WTC11 (cell line): ENCODE data around the gene ZDHHC1. TPM values are rescaled to one million over a fixed set of nuclear protein-coding genes. Genes with fewer than 3 reads are reported as not detected.

Experiments
- ATAC-seq: fragments of 200-7000 bp; cut with Tn5 transposase; 2 replicates; pipeline ENCODE4 v1.10.0; 2021; ENCODE audit warnings: mild to moderate bottlenecking, moderate library complexity
- CTCF ChIA-PET: fragments of 300-600 bp; sonication (Branson Sonifier 250); formaldehyde crosslinking; loops from one replicate; lab custom pipeline; 2021; ENCODE audit warnings: antibody characterized with exemption; lab: Charles Lee
- POLR2A ChIA-PET: fragments of 350-600 bp; sonication (Branson Sonifier 250); formaldehyde crosslinking; loops from one replicate; lab custom pipeline; 2021; ENCODE audit warnings: antibody characterized with exemption; lab: Charles Lee
- DNase-seq: peaks from one replicate; pipeline ENCODE4 v3.0.0; 2021; ENCODE audit warnings: low spot score
- H3K27ac Mint-ChIP-seq: 2 replicates; pipeline ENCODE4 v1.8.0; 2021; ENCODE audit warnings: mixed read lengths
- H3K27me3 Mint-ChIP-seq: 2 replicates; pipeline ENCODE4 v1.8.0; 2021; ENCODE audit warnings: low read depth, mild to moderate bottlenecking, moderate library complexity, mixed read lengths
- H3K36me3 Mint-ChIP-seq: 2 replicates; pipeline ENCODE4 v1.8.0; 2021; ENCODE audit warnings: mixed read lengths
- H3K4me1 Mint-ChIP-seq: 2 replicates; pipeline ENCODE4 v1.8.0; 2022; ENCODE audit warnings: mixed read lengths
- H3K4me3 Mint-ChIP-seq: 2 replicates; pipeline ENCODE4 v1.8.0; 2021; ENCODE audit warnings: mild to moderate bottlenecking, moderate library complexity, mixed read lengths
- H3K9me3 Mint-ChIP-seq: 2 replicates; pipeline ENCODE4 v1.8.0; 2021; ENCODE audit warnings: mixed read lengths
- CREM ChIP-seq: sonication (generic); formaldehyde crosslinking; IDR thresholded peaks from 2 replicates; pipeline ENCODE4 v1.8.1; 2022; ENCODE audit warnings: mild to moderate bottlenecking, missing genetic modification reagents, moderate library complexity
- FOXJ3 ChIP-seq: sonication (generic); formaldehyde crosslinking; IDR thresholded peaks from 2 replicates; pipeline ENCODE4 v1.9.0; 2021; ENCODE audit warnings: missing genetic modification reagents, mild to moderate bottlenecking, borderline replicate concordance
- FOXP1 ChIP-seq: sonication (generic); formaldehyde crosslinking; IDR thresholded peaks from 2 replicates; pipeline ENCODE4 v1.8.0; 2022; ENCODE audit warnings: missing genetic modification reagents, mild to moderate bottlenecking, moderate library complexity, borderline replicate concordance
- JAZF1 ChIP-seq: fragments of 250-450 bp; sonication (Bioruptor Pico); IDR thresholded peaks from 2 replicates; pipeline ENCODE4 v1.9.0; 2021; ENCODE audit warnings: moderate library complexity, mild to moderate bottlenecking, inconsistent platforms
- JUN ChIP-seq: sonication (generic); formaldehyde crosslinking; IDR thresholded peaks from 2 replicates; pipeline ENCODE4 v1.8.0; 2023; ENCODE audit warnings: mild to moderate bottlenecking, missing genetic modification reagents
- OVOL2 ChIP-seq: fragments of 250-450 bp; sonication (Bioruptor Pico); IDR thresholded peaks from 2 replicates; pipeline ENCODE4 v1.9.0; 2021; ENCODE audit warnings: mild to moderate bottlenecking, borderline replicate concordance
- SMAD3 ChIP-seq: sonication (generic); formaldehyde crosslinking; IDR thresholded peaks from 2 replicates; pipeline ENCODE4 v1.8.0; 2022; ENCODE audit warnings: missing genetic modification reagents, mild to moderate bottlenecking, borderline replicate concordance
- TEAD1 ChIP-seq: sonication (generic); formaldehyde crosslinking; IDR thresholded peaks from 2 replicates; pipeline ENCODE4 v1.8.0; 2022; ENCODE audit warnings: mild to moderate bottlenecking, missing genetic modification reagents
- TEAD4 ChIP-seq: sonication (generic); formaldehyde crosslinking; IDR thresholded peaks from 2 replicates; pipeline ENCODE4 v1.8.0; 2022; ENCODE audit warnings: mild to moderate bottlenecking, missing genetic modification reagents
- ZBTB21 ChIP-seq: sonication (generic); formaldehyde crosslinking; IDR thresholded peaks from 2 replicates; pipeline ENCODE4 v1.8.1; 2023; ENCODE audit warnings: mild to moderate bottlenecking, missing genetic modification reagents, borderline replicate concordance
- ZNF121 ChIP-seq: sonication (generic); formaldehyde crosslinking; IDR thresholded peaks from 2 replicates; pipeline ENCODE4 v1.8.0; 2023; ENCODE audit warnings: missing genetic modification reagents
- ZNF138 ChIP-seq: sonication (generic); formaldehyde crosslinking; conservative IDR thresholded peaks from 2 replicates; pipeline ENCODE4 v1.8.1; 2022; ENCODE audit warnings: mild to moderate bottlenecking, moderate library complexity, missing genetic modification reagents
- ZNF317 ChIP-seq: sonication (generic); formaldehyde crosslinking; IDR thresholded peaks from 2 replicates; pipeline ENCODE4 v1.8.1; 2023; ENCODE audit warnings: low read depth, mild to moderate bottlenecking, moderate library complexity, missing genetic modification reagents, borderline replicate concordance
- ZNF671 ChIP-seq: fragments of 250-450 bp; sonication (Bioruptor Pico); IDR thresholded peaks from 2 replicates; pipeline ENCODE4 v1.8.0; 2021; ENCODE audit warnings: mild to moderate bottlenecking
- total RNA-seq: library from RNA; stranded (reverse); gene quantifications from 3 replicates; pipeline ENCODE4 v1.2.3, GENCODE V29; 2021
- TF ChIP-seq, protein P1 (sequence below): sonication (generic); formaldehyde crosslinking; IDR thresholded peaks from 2 replicates; pipeline ENCODE4 v1.8.1; 2023; ENCODE audit warnings: mild to moderate bottlenecking, missing genetic modification reagents
- TF ChIP-seq, protein P2 (sequence below): sonication (generic); formaldehyde crosslinking; IDR thresholded peaks from 2 replicates; pipeline ENCODE4 v1.8.1; 2022; ENCODE audit warnings: mild to moderate bottlenecking, missing genetic modification reagents, moderate library complexity, borderline replicate concordance
- TF ChIP-seq, protein P3 (sequence below): sonication (generic); formaldehyde crosslinking; IDR thresholded peaks from 2 replicates; pipeline ENCODE4 v1.8.1; 2023; ENCODE audit warnings: mild to moderate bottlenecking, moderate library complexity, missing genetic modification reagents
- TF ChIP-seq, protein P4 (sequence below): sonication (generic); formaldehyde crosslinking; IDR thresholded peaks from 2 replicates; pipeline ENCODE4 v1.8.0; 2022; ENCODE audit warnings: mild to moderate bottlenecking, missing genetic modification reagents
- TF ChIP-seq, protein P5 (sequence below): sonication (generic); formaldehyde crosslinking; IDR thresholded peaks from 2 replicates; pipeline ENCODE4 v1.8.1; 2023; ENCODE audit warnings: mild to moderate bottlenecking, missing genetic modification reagents, moderate library complexity

The ZDHHC1 gene
- total RNA-seq, 1 experiment from 2014 or later, result 4.2 TPM

DNA sequence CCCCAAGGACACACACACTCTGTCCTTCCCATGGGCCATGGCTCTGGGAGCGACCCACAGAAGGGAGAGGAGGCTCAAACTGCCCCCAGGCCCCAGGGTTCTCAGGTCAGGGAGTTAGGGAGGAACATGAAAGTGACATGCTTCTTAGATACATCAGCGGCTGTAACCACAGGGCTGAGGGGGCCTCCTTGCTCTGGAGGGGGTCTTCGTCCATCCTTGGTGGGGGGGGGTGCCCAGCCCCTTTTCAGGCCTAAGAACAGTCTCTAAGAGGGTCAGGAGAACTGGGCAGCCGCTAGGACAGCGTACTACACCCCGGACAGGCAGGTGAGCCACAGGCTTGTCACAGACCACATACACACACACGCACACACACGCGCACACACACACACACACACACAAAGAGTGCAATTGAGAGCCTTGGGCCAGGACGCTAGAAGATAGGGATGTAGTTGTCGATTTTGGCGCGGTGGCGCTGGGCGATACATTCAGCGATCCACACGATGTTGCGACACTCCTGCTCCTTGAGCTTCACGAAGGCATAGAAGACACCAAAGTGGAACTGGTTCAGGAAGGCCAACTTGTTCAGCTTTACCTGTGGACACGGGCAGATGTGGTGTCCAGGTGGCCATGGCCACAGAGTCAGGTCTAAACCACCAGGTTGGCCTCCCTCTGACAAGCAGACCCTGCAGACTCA is 22.0 kb upstream of the ZDHHC1 start:
- ATAC-seq, result no peak
- CTCF ChIA-PET, result interaction anchor here (1.3 to 1.8 kb wide), 2 partner anchors 39 to 477 kb away, joined by 3 to 7 read pairs; partner anchors contain the start of gene CES3
- H3K9me3 Mint-ChIP-seq, result no peaks in the 10 kb centered on the region
- POLR2A ChIA-PET, result no interaction called here
- H3K27ac Mint-ChIP-seq, result no peak overlapping the region
- TF ChIP-seq ZNF317 (CRISPR knock-in tag) (no peak), SMAD3 (CRISPR knock-in tag) (no peak), FOXP1 (CRISPR knock-in tag) (no peak), ZNF121 (CRISPR knock-in tag) (no peak), ZBTB21 (CRISPR knock-in tag) (no peak), CREM (CRISPR knock-in tag) (no peak), ZNF671 (CRISPR knock-in tag) (no peak), JAZF1 (CRISPR knock-in tag) (no peak), JUN (CRISPR knock-in tag) (no peak), ZNF138 (CRISPR knock-in tag) (no peak), TEAD1 (CRISPR knock-in tag) (no peak), FOXJ3 (CRISPR knock-in tag) (no peak)
- TF ChIP-seq, protein P1, sequence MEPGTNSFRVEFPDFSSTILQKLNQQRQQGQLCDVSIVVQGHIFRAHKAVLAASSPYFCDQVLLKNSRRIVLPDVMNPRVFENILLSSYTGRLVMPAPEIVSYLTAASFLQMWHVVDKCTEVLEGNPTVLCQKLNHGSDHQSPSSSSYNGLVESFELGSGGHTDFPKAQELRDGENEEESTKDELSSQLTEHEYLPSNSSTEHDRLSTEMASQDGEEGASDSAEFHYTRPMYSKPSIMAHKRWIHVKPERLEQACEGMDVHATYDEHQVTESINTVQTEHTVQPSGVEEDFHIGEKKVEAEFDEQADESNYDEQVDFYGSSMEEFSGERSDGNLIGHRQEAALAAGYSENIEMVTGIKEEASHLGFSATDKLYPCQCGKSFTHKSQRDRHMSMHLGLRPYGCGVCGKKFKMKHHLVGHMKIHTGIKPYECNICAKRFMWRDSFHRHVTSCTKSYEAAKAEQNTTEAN, result no peak
- TF ChIP-seq, protein P2, sequence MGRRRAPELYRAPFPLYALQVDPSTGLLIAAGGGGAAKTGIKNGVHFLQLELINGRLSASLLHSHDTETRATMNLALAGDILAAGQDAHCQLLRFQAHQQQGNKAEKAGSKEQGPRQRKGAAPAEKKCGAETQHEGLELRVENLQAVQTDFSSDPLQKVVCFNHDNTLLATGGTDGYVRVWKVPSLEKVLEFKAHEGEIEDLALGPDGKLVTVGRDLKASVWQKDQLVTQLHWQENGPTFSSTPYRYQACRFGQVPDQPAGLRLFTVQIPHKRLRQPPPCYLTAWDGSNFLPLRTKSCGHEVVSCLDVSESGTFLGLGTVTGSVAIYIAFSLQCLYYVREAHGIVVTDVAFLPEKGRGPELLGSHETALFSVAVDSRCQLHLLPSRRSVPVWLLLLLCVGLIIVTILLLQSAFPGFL (CRISPR knock-in tag), result no peak
- TF ChIP-seq, protein P3, sequence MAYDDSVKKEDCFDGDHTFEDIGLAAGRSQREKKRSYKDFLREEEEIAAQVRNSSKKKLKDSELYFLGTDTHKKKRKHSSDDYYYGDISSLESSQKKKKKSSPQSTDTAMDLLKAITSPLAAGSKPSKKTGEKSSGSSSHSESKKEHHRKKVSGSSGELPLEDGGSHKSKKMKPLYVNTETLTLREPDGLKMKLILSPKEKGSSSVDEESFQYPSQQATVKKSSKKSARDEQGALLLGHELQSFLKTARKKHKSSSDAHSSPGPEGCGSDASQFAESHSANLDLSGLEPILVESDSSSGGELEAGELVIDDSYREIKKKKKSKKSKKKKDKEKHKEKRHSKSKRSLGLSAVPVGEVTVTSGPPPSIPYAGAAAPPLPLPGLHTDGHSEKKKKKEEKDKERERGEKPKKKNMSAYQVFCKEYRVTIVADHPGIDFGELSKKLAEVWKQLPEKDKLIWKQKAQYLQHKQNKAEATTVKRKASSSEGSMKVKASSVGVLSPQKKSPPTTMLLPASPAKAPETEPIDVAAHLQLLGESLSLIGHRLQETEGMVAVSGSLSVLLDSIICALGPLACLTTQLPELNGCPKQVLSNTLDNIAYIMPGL, result no peak
- DNase-seq, result no peak
- peaks cover 3% of the 10 kb centered on the region; the same call in 1 of the 2 replicates for H3K36me3 Mint-ChIP-seq
- no peak overlapping the region for H3K4me3 Mint-ChIP-seq
- H3K27me3 Mint-ChIP-seq, result no peaks in the 10 kb centered on the region
- H3K4me1 Mint-ChIP-seq, result peaks cover 11% of the 10 kb centered on the region

DNA sequence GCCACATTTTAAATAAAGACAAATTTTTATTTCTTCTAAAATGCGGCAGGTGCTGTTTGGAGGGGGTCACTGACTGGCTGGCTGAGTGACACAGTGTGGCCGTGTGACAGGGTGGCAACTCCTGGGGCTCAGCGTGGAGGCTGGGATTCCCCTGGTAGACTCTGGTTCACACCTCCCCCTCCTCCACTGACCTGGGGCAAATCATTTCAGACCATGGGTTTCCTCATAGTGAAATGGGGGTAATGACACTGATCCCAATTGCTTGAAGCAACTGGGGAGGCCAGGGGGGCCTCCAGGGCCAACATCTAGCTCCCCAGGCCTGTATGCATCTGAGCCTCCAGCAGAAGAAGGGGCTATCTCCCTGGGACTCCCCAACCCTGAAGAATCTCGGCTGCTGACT is 21.2 kb upstream of the ZDHHC1 start:
- Mint-ChIP-seq H3K27ac (no peak overlapping the region), H3K9me3 (no peaks in the 10 kb centered on the region), H3K4me1 (peaks cover 19% of the 10 kb centered on the region), H3K27me3 (no peaks in the 10 kb centered on the region)
- no peak for ATAC-seq
- TF ChIP-seq TEAD4 (no peak), OVOL2 (CRISPR knock-in tag) (no peak)
- TF ChIP-seq, protein P4, sequence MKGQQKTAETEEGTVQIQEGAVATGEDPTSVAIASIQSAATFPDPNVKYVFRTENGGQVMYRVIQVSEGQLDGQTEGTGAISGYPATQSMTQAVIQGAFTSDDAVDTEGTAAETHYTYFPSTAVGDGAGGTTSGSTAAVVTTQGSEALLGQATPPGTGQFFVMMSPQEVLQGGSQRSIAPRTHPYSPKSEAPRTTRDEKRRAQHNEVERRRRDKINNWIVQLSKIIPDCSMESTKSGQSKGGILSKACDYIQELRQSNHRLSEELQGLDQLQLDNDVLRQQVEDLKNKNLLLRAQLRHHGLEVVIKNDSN (CRISPR knock-in tag), result no peak
- TF ChIP-seq, protein P5, sequence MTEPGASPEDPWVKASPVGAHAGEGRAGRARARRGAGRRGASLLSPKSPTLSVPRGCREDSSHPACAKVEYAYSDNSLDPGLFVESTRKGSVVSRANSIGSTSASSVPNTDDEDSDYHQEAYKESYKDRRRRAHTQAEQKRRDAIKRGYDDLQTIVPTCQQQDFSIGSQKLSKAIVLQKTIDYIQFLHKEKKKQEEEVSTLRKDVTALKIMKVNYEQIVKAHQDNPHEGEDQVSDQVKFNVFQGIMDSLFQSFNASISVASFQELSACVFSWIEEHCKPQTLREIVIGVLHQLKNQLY (CRISPR knock-in tag), result no peak
- TF ChIP-seq, all 79 proteins: peak for 0
- DNase-seq, result no peak
- no peak overlapping the region for H3K4me3 Mint-ChIP-seq
- ChIA-PET POLR2A (no interaction called here), CTCF (interaction anchor here (1.8 kb wide), 1 partner anchor 38 kb away, joined by 7 read pairs; no protein-coding TSS in a partner anchor)
- H3K36me3 Mint-ChIP-seq, result peaks cover 3% of the 10 kb centered on the region; the same call in 1 of the 2 replicates
